GM19193 (cell line): ENCODE measurements around the gene CPNE6.

Experiments used
- POLR2A ChIP-seq: IDR thresholded peaks from 4 replicates; pipeline ENCODE4 v1.6.1; 2011; ENCODE audit not compliant: insufficient read depth, insufficient read length; ENCODE audit errors: extremely low read depth

Gene CPNE6

DNA sequence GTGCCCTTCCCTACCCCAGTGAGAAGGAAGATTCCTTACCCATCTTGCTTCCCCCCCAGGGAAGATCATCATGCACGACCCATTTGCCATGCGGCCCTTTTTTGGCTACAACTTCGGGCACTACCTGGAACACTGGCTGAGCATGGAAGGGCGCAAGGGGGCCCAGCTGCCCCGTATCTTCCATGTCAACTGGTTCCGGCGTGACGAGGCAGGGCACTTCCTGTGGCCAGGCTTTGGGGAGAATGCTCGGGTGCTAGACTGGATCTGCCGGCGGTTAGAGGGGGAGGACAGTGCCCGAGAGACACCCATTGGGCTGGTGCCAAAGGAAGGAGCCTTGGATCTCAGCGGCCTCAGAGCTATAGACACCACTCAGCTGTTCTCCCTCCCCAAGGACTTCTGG, 32.1 kb downstream of the CPNE6 start:
- no peak for TF ChIP-seq POLR2A

DNA sequence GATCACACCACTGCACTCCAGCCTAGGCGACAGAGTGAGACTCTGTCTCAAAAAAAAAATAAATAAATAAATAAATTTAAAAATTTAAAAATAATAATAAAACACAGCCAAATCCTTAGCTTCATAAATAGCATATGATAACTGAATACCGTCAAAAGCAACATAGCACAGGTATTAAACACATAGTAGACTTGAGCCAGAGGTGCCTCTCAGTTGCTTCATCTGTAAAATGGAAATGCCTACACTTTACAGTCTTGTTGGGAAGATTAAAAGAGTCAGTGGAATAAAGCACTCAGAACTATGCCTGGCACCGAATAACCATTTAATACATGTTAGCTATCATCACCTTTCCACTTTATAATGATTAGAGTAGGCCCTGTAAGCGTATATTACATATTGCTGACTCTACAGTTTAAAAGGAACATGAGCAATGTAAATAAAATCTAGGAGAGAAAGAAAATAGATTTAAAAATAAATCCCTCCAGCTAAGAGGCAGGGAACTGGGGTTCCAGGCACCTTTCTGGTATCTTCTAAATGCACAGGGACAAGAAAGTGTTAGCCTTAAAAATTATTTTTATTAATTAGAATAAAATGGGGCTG, 35.4 kb downstream of the CPNE6 start:
- no peak for TF ChIP-seq POLR2A

DNA sequence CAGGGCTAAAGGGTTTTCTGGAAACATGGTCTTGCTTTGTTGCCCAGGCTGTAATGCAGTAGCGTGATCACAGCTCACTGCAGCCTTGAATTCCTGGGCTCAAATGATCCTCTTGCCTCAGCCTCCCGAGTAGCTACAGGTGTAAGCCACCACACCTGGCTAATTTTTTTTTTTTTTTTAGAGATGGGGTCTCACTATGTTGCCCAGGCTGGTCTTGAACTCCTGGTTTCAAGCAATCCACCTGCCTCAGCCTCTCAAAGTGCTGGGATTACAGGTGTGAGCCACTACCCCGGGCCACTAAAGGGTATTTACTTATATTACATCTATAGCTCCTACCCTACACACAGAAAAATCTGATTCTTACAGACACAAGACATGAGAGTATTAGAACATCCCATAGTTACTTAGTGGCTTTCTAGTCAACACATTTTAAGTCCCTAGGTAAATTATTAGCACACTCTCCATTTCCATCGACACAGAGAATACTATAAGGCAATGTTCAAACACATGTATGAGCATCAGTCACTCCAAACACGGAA, 37.0 kb downstream of the CPNE6 start:
- no peak for TF ChIP-seq POLR2A

DNA sequence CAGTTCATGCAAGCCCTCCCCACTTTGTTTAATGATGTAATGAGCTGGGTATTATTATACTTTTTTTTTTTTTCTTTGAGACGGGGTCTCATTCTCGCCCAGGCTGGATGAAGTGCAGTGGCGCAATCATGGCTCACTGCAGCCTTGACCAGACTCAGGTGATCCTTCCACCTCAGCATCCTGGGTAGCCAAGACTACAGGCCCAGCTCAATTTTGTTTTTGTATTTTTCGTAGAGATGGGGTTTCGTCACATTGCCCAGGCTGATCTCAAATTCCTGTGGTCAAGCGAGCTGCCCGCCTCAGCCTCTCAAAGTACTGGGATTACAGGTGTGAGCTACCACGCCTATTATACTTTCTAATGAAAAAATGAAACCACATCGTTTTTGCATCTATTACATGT, 38.7 kb downstream of the CPNE6 start:
- TF ChIP-seq POLR2A = no peak

DNA sequence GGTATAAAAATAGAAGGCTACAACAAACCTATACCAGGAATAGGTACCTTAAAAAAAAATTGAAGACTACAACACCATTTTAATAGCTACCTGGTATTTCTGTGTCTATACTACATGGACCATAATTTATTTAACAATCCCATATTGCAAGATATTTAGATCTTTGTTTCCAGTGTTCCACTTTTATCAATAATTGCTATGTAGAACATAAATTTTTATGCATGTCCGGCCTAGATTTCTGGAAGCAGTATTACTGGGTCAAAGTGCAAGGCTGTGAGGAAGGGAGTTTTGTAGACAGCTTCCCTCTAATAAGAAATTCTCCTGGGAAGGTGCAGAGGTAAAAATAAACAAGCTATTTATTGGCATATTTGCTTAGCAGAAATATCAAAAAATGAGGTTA, 39.2 kb downstream of the CPNE6 start:
- no peak for TF ChIP-seq POLR2A

DNA sequence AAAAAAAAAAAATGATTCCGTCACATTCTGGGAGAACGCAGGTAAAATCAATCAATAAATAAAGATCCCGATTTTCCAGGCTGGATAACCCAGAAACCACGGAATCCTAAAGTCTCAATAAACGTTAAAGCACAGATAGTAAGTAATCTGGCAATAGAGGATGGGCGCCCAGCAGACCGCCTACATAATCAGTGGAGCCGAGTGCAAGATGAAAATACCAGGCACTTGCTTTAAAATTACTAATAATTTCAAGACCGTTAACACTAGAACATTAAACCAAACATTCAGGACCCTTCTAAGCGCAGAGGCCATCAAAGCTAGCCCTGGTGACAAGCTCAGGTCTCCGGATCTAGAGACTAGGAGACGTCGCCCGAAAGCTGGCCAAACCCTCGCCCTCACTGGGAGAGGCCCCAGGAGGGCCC, 42.0 kb downstream of the CPNE6 start:
- TF ChIP-seq POLR2A = no peak

DNA sequence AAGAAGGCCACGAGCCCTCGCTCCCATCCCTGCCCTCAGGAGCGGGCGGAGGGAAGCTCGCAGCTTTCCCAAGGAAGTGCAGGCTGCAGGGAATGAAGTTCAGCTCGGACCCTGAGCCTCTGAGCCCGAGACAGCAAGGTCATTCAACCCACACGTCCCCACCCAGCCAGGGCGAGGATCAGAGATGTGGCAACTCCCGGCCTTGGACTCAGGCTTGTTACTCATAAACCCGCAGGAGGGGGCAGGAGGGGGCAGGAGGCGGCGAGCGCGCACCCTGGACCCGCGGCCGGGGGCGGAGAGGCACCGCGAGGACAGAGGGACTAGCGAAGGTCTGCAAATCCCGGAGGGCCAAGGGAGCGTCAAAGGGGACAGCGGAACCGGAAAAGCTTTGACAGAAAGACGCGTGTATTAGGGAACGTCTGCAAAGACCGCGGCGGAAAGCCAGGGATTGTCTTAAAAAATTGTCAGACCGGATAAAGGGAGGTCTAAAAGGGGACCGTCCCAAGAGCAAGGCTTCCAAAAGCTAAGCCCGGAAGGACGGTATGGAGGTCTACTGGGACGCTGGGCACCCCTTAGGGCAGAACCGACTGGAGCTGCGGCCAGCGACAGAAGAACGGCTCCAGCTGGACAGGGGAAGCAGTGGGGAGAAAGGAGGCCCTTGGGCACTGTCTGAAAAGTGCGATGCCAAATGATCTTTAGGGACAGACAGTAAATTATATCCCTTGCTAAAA, 42.6 kb downstream of the CPNE6 start:
- peak; percentile 75 for TF ChIP-seq POLR2A

DNA sequence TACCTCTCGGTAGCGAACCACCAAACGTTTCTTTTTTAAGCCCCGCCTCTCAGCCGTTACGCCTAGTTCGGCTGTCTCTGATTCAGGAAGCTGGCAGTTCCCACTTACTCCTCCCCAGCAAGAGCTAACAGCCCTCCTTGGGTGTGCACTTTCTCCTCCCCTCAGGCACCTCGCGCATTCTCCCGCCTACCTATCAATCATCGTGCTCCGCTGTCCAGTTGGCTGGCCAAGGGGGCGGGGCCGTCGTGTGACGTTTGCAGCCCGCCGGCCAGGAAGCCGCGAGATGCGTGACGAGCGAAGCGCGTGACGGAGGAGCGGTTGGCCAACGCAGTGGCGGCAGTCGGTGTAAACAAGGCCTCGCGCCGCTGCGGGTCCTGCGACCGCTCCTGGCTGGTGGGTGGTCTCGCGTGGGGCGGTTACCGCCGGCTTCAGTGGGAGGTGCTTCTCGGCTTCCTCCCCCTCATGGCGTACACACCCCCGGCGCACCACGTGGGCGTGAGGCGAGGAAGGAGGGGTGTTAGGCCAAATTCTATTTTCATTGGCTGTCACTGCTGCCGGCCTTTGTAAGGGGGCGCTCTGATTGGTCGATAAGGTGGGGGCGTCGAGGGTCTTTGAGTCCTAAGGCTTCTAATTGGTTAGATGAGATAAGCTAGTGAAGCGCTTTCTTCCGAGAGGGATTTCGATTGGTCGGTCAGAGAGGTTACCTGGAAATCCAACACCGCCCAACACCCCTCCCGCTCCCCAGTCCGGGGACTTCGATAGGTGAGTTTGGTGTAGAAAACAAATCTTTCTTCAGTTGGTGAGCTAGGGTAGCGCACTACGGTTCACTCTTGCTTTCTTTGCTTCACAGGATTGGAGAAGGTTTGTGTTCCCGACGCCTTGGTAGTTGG, 43.4 kb downstream of the CPNE6 start, which contains the start of the genes DCAF11 and NRL:
DCAF11 (plus strand) TSS at position 246 of the 890 bp plus-strand sequence. CDS start 818 bp downstream, outside the sequence.
NRL (minus strand) TSS at position 418 of the 890 bp plus-strand sequence. CDS start 32,101 bp downstream, outside the sequence.
- TF ChIP-seq POLR2A = peak; percentile 42

DNA sequence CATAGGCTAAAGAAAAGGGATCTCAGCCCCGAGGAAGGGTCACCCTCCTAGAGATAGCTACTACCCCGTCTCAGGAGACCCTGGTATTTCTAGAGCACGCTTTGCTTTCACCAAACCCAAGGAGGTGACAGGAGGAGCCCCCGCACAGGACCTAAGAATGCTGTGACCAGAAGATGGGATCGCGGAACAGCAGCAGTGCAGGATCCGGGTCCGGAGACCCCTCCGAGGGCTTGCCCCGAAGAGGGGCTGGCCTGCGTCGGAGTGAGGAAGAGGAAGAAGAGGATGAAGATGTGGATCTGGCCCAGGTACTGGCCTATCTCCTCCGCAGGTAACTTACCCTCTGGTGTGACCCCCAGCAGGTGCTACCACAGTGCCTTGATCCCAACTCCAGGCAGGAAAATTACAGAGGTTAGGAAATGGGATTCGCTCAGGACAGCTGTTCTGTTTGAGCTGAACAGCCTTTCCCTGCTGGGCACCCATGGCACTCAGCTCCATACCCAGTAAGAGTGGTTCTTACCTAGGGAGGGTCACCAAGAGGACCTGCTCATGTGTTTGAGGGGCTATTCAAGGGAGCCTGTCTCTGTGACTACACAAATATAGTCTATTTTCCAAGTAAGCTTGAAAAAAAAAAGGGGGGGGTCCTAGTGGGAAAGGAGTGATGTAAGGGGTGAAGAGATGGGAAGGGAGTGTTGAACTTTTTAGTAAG, 44.2 kb downstream of the CPNE6 start:
- TF ChIP-seq POLR2A = no peak

DNA sequence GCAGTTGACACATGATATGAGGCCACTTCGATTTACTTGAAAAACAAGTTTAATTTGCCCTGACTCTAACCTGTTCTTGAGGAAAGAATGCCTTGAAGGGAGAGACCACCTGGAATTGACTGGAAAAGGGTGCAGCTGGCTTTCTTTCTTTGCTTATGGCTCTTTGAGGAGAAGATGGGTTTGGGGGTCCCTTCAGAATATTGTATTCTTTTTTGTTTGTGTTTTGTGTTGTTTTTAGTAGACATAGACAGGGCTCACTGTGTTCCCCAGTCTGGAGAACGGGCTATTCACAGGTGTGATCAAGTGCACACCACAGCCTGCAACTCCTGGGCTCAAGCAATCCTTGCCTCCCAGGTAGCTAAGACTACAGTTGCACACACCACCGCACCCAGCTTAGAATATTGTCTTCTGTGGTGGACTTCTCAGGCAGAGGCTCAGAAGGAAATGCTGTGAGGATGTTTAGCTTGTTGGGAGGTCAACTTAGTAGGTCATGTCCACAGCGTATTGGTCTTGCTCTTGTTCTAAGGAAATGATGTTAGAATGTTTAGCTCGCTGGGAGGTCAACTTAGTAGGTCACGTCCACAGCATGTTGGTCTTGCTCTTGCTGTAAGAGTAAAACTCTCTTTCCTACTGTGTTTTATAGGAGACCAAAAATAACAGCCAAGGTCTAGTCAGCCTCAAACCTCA, 44.9 kb downstream of the CPNE6 start:
- TF ChIP-seq POLR2A = no peak

DNA sequence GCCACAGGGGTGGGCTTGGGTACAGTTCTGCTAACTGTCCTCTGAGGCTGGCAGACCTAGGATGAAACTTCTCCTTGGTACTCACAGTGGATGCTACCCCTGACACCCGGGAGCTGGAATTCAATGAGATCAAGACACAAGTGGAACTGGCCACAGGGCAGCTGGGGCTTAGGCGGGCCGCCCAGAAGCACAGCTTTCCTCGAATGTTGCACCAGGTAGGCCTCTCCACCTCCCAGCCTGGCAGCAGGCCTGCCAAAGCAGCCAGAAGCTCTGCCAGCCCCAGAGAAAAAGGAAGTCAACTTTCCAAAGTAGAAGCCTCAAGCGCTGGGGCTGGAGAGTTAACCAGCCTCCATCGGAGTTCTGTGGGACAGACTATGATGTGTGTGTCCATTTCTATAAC, 45.8 kb downstream of the CPNE6 start:
- no peak for TF ChIP-seq POLR2A

DNA sequence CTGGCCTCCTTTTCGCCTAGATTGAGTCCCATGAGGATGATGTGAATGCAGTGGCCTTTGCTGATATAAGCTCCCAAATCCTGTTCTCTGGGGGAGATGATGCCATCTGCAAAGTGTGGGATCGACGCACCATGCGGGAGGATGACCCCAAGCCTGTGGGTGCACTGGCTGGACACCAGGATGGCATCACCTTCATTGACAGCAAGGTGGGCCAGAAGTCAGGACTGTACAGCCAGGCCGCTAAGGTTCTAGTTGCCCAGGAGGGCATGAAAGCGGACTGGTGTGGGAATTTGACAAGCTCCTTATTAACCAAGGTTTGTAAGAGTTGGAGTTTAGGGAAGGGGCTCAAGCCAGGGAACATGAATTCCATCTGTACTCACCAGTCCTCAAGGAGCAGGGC, 48.3 kb downstream of the CPNE6 start:
- TF ChIP-seq POLR2A = no peak

DNA sequence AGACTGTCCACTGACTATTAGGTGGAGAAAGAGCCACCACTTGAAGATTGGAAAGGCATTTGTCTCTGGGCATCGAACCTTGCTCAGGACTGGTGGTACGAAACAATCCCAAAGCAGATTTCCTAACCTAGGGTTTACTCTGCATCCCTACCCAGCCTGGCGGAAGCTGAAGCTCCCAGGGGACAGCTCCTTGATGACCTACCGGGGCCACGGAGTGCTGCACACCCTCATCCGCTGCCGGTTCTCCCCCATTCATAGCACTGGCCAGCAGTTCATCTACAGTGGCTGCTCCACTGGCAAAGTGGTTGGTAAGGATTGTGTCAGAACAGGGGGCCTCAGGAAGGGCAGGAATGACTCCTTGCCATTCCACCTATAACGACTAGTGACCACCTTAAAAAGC, 49.8 kb downstream of the CPNE6 start:
- no peak for TF ChIP-seq POLR2A

DNA sequence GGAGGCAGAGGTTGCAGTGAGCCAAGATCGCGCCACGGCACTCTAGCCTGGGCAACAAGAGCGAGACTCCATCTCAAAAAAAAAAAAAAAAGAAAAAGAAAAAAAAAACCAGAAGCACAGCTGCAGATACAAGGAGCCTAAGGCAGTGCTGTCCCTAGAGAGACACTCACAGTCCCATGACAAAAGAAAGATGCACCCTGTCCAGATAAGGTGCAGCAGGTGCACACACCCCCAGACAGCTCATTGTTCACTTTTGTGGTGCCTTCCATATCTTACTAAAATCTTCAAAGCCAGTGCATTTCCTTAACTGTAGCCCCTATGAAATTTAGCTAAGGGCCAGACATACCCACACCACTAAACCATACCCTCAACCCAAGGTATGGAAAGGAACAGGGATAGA, 51.1 kb downstream of the CPNE6 start:
- TF ChIP-seq POLR2A = no peak

DNA sequence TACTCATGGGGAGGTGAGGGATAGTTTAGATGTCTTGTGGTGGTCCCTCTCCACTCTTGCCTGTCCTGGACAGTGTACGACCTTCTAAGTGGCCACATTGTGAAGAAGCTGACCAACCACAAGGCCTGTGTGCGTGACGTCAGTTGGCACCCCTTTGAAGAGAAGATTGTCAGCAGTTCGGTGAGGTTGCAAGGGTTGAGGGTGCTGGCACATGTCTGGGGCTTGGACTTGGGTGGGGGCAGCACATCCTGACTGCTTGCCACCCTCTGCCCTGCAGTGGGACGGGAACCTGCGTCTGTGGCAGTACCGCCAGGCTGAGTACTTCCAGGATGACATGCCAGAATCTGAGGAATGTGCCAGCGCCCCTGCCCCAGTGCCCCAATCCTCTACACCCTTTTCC, 51.5 kb downstream of the CPNE6 start:
- no peak for TF ChIP-seq POLR2A
